Neural cell (in vitro differentiated cells): ENCODE measurements around the gene NFXL1.

ENCODE experiments used
- EP300 ChIP-seq: fragments of 450-650 bp; conservative IDR thresholded peaks from 2 replicates; pipeline ENCODE4 v1.6.1; 2014; ENCODE audit warnings: antibody characterized with exemption, mild to moderate bottlenecking, moderate library complexity; ENCODE audit not compliant: poor library complexity, severe bottlenecking
- EZH2 ChIP-seq: fragments of 200-600, 300-800 bp; shearing (Covaris generic), sonication (generic); IDR thresholded peaks from 2 replicates; pipeline ENCODE4 v1.6.1; 2014; ENCODE audit warnings: antibody characterized with exemption, low read length, borderline replicate concordance, mild to moderate bottlenecking; ENCODE audit not compliant: insufficient read depth, poor library complexity, severe bottlenecking
- POLR2AphosphoS5 ChIP-seq: IDR thresholded peaks from 2 replicates; pipeline ENCODE4 v1.6.1; 2012
- SMC3 ChIP-seq: fragments of 450-650 bp; conservative IDR thresholded peaks from 2 replicates; pipeline ENCODE4 v1.6.1; 2014; ENCODE audit warnings: antibody characterized with exemption, mild to moderate bottlenecking, moderate library complexity; ENCODE audit not compliant: poor library complexity
- TF ChIP-seq, protein P1 (sequence below): fragments of 450-650 bp; IDR thresholded peaks from 2 replicates; pipeline ENCODE4 v1.5.1; 2014; ENCODE audit warnings: antibody characterized with exemption, mild to moderate bottlenecking, moderate library complexity; ENCODE audit not compliant: poor library complexity, severe bottlenecking

DNA sequence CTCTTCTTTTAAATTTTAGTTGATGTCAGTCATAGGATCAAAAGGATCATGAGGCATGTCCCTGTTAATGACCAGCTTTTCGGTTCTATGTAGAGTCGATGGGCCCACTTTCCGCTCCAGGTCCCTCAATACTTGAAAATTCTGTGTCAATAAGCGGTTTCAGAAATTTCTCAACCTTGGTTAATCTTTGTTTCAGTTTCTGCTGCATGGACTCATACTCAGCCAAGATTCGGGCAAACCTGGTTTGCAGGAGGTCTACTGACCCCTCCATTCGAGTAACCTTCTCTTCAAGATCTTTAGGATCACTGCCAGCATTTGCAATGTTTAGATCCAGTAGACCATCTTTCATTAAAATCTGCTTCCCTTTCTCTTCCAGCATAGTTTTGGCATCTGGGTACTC, 22.0 kb upstream of the NFXL1 start:
- TF ChIP-seq POLR2AphosphoS5 (no peak), EZH2 (no peak), EP300 (no peak), SMC3 (no peak)
- TF ChIP-seq, protein P1, sequence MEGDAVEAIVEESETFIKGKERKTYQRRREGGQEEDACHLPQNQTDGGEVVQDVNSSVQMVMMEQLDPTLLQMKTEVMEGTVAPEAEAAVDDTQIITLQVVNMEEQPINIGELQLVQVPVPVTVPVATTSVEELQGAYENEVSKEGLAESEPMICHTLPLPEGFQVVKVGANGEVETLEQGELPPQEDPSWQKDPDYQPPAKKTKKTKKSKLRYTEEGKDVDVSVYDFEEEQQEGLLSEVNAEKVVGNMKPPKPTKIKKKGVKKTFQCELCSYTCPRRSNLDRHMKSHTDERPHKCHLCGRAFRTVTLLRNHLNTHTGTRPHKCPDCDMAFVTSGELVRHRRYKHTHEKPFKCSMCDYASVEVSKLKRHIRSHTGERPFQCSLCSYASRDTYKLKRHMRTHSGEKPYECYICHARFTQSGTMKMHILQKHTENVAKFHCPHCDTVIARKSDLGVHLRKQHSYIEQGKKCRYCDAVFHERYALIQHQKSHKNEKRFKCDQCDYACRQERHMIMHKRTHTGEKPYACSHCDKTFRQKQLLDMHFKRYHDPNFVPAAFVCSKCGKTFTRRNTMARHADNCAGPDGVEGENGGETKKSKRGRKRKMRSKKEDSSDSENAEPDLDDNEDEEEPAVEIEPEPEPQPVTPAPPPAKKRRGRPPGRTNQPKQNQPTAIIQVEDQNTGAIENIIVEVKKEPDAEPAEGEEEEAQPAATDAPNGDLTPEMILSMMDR = no peak
